B cell (primary cell): ENCODE measurements around the gene LTBP3.

ENCODE experiments used
- CTCF ChIP-seq: fragments of 200-600 bp; IDR thresholded peaks from one replicate; pipeline ENCODE4 v1.8.0; 2022; ENCODE audit warnings: antibody characterized with exemption, mild to moderate bottlenecking
- EZH2 ChIP-seq: IDR thresholded peaks from 2 replicates; pipeline ENCODE4 v1.6.1; 2012; ENCODE audit warnings: borderline replicate concordance, low read depth, mild to moderate bottlenecking, moderate library complexity, low read length; ENCODE audit not compliant: insufficient read depth, poor library complexity, severe bottlenecking

- TF ChIP-seq CTCF (peak; percentile 48), EZH2 (no peak)
Observed at GRCh38 chr11:65569973-65570918, 12.1 kb upstream of the LTBP3 start, which contains the start of gene ZNRD2.
